HG03025 (cell line): ENCODE data around the gene HAUS6.
"Not testable (repeated sequence)": the region's sequence is repeated elsewhere in the genome, so short reads cannot be mapped to it uniquely, and the experiment has no call there.

Experiments used
- ATAC-seq: cut with Tn5 transposase; IDR thresholded peaks from one replicate; pipeline ENCODE4 v1.9.1; 2021; ENCODE audit warnings: mild to moderate bottlenecking, moderate library complexity; ENCODE audit not compliant: unreplicated experiment, low FRiP score

HAUS6 gene, protein sequence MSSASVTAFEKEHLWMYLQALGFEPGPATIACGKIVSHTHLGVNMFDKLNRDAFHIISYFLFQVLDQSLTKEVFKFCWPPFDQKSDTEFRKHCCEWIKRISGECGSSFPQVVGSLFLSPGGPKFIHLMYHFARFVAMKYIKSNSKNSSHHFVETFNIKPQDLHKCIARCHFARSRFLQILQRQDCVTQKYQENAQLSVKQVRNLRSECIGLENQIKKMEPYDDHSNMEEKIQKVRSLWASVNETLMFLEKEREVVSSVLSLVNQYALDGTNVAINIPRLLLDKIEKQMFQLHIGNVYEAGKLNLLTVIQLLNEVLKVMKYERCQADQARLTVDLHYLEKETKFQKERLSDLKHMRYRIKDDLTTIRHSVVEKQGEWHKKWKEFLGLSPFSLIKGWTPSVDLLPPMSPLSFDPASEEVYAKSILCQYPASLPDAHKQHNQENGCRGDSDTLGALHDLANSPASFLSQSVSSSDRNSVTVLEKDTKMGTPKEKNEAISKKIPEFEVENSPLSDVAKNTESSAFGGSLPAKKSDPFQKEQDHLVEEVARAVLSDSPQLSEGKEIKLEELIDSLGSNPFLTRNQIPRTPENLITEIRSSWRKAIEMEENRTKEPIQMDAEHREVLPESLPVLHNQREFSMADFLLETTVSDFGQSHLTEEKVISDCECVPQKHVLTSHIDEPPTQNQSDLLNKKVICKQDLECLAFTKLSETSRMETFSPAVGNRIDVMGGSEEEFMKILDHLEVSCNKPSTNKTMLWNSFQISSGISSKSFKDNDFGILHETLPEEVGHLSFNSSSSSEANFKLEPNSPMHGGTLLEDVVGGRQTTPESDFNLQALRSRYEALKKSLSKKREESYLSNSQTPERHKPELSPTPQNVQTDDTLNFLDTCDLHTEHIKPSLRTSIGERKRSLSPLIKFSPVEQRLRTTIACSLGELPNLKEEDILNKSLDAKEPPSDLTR

GRCh38 chr9:19102631-19103345 is at the start of gene HAUS6:
Gene HAUS6, minus strand, starts transcription at chr9:19102904. Its CDS starts 253 bp downstream, at chr9:19102651.
- peak; percentile 99 for ATAC-seq

DNA sequence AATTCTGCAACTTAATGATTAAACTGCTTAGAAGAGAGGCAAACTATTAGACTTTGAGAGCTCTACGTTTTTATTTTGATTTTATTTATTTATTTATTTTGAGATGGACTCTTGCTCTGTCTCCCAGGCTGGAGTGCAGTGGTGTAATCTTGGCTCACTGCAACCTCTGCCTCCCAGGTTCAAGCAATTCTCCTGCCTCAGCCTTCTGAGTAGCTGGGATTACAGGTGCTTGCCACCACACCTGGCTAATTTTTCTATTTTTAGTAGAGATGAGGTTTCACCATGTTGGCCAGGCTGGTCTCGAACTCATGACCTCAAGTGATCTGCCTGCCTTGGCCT is 49.4 kb upstream of the HAUS6 start:
- ATAC-seq = not testable (repeated sequence)

DNA sequence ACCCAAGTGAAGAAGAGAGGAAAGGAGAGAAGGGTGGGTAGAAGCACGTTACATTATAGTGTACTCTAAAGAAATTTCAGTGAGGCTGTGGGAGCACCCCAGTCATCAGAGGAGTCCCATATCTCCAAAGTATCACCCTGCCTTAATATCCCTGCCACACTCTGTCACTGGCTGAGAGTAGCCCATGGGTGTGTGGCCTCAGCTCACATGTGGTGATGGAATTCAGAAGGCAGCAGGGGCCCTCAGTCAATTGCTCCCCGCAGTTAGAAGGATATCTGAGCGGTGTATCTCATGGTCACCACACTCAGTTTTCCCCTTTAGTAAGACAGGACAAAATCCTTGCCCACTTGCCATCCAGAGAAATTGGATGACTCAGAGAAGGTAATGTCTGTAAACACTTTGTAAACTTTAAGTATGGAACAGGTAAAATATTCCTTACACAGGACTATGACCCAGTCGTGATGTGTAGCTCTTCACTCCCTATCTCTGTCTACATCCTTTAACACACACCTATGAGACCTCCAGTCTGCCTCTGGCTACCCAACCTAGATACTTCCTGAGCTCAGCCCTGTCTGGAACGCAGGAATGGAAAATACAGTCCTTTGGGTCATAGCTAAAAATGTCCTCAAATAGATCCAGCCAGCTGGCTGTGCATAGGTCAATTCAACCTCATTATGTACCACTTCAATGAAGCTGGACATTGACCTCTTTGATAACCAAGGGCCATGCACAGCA is 48.9 kb upstream of the HAUS6 start:
- no peak for ATAC-seq

DNA sequence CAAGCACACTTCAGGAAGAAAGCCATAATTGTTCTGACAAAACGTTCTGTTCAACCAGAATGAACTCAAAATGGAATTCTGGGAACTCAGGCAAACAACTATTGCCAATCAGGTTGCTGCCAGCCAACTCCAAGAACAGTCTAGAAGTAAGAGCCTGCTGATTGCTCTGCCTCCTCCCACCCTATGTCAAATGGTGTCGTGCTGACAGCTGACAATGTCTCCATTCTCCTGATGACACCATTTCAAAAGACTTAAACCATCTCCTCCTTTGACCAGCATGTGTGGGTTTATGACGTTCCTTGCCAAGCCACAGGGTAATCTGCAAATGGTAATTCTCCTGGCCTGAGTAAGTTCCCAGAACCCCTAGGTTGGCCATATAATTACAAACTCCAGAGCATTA is 46.5 kb upstream of the HAUS6 start:
- ATAC-seq = no peak

GRCh38 chr9:19148187-19148586 is 45.5 kb upstream of the HAUS6 start:
- ATAC-seq = no peak

DNA sequence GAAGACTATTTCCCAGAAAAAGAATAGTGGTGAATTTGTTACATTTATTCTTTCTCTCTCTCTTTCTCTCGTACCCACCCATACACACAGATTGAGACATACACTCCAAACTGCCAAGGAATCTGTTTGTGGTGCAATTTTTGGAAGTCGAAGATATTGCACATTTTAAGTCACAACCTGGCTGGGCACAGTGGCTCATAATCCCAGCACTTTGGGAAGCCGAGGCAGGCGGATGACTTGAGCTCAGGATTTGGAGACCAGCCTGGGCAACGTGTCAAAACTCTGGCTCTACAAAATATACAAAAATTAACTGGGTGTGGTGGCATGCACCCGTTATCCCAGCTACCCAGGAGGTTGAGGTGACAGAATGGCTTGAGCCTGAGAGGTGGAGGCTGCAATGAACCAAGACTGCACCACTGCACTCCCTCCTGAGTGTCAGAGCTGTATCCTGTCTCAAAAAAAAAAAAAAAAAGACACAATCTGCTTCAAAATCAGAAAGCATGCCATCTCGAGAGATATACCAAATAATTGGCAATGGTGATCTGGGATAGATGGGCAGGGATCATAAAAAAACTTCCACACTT is 43.8 kb upstream of the HAUS6 start:
- no peak for ATAC-seq

- no peak for ATAC-seq
Observed at GRCh38 chr9:19145881-19146280, 43.2 kb upstream of the HAUS6 start.

DNA sequence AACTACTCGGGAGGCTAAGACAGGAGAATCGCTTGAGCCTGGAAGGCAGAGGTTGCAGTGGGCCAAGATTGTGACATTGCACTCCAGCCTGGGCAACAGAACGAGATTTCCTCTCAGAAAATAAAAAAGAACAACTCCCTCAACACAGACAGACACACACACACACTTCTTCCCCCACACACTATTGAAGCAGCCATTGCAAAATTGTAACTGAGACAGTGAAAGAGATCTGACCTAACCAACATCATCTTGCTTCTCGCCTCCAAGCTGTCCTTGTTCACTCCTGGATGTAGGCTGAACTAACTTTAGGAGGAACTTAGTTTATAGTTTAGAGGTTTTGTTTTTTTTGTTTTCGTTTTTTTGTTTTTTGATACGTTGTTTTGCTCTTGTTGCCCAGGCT is 37.6 kb upstream of the HAUS6 start:
- ATAC-seq = no peak

- no peak for ATAC-seq
Observed at GRCh38 chr9:19138084-19138483, 35.4 kb upstream of the HAUS6 start.

- no peak for ATAC-seq
Observed at GRCh38 chr9:19137282-19137681, 34.6 kb upstream of the HAUS6 start.

- ATAC-seq = no peak
Observed at GRCh38 chr9:19136129-19136528, 33.4 kb upstream of the HAUS6 start.

DNA sequence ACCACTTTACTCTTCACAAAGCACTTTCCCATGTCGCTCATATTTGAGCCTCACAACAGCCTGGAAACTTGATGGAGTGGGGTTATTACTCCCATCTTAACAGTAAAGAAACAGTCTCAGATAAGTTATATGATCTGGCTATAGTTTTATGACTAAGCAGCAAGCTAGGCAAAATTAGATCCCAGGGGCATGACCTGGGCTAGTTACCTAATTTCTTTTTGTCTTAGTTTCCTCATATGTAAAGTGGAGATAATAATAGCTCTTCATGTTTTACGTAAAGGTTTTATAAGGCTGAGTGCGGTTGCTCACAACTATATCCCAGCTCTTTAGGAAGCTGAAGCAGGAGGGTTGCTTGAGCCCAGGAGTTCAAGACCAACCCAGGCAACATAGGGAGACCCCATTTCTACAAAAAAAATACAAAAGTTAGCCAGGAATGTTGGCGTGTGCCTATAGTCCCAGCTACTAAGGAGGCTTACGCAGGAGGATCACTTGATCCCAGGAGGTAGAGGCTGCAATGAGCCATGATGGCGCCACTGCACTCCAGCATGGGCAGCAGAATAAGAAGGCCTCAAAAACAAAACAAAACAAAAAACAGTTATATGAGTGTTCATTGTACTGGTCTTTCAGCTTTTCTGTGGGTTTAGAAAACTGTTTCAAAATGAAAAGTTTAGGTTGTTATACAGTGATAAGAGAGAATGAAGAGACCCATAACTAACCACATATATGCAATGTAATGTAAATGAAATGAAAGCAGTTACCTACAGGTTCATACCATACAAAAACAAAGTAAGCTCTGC is 31.0 kb upstream of the HAUS6 start:
- no peak for ATAC-seq

DNA sequence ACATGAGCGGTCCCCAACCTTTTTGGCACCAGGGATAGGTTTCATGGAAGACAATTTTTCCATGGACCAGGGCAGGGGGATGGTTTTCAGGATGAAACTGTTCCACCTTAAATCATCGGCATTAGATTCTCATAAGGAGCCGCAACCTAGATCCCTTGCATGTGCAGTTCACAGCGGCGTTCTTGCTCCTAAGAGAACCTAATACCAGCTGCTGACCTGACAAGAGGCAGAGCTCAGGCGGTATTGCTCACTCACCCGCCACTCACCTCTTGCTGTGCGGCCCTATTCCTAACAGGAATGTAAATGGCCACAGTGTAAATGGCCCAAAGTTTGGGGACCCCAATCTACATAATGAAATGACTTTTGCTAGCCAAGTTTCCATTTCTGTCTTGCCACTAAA is 27.7 kb upstream of the HAUS6 start:
- ATAC-seq = no peak

GRCh38 chr9:19127871-19128500 is 25.3 kb upstream of the HAUS6 start:
- ATAC-seq = peak; percentile 17

DNA sequence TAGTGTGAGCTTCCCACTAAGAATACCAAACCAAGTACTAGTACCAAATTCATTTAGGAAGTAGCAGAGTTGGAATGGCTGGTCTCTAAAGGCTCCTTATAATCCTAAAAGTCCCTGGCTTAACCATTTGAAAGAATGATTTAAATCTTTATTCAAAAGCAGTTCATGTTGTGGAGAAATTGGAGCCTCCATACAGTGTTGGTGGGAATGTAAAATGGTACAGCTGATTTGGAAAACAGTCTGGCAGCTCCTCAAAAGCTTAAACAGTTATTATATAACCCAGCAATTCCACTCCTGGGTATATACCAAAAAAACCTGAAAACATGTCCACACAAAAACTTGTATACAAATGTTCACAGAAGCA is 21.7 kb upstream of the HAUS6 start:
- no peak for ATAC-seq

DNA sequence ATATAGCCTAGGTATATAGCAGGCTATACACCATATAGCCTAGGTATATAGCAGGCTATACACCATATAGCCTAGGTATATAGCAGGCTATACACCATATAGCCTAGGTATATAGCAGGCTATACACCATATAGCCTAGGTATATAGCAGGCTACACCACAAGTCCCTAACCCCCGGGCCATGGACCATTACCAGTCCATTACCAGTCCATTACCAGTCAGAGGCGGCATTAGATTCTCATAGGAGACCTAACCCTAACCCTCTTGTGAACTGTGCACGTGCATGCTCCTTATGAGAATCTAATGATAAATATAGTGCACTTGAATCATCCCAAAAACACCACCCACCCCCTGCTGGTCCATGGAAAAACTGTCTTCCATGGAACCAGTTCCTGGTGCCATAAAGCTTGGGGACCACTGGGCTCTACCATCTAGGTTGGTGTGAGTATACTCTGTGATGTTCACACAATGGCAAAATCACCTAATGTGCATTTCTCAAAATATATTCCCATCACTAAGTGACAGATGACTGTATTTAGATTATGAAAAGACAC is 19.9 kb upstream of the HAUS6 start:
- ATAC-seq = no peak

DNA sequence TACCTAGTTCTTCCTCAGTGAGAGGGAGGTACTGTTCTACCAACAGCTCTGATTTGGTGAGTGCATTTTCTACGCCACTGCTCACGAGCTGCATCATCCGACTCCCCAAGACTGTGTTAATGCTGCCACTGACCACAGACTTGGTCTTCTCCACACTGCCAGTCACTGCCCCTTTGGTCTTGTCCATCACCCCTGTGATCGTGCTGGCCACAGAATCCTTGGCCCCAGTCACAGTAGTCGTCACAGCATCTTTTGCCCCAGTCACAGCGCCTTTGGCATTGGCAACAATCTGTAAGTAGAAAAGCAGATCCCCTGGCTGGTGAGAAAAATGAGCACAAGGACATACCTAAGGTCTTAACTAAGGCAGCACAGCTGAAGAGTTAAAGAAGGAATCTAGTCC is 18.2 kb upstream of the HAUS6 start:
- no peak for ATAC-seq

DNA sequence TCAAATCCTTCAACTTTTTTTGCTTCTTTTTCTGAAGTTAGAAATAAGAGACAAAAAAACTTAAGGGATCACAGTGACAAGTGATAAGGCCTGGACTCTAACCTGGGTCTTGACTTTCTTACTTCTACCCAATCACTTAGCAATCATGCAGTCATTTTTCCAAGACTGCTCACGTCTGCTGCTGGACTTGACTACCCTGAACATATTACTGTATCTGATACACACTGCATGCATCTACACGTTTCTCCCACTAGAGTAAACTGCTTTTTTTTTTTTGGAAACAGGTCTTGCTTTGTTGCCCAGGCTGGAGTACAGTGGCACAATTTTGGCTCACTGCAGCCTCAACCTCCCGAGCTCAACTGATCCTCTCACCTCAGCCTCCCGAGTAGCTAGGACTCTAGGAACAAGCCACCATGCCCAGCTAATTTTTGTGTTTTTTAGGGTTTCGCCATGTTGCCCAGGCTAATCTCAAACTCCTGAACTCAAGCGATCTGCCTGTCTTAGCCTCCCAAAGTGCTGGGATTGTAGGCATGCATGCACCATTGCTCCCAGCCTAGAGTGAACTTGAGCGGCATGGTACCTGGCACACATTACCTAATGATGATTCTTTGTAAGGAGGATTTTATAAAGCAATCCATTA is 17.2 kb upstream of the HAUS6 start:
- no peak for ATAC-seq
